Mucosa of descending colon (tissue), 3 donors: ENCODE data around the gene GCNT1. TPM values are rescaled to one million over a fixed set of nuclear protein-coding genes. Genes with fewer than 3 reads are reported as not detected.
"Not testable (repeated sequence)": the region's sequence is repeated elsewhere in the genome, so short reads cannot be mapped to it uniquely, and the experiment has no call there.

Experiments
- ATAC-seq: fragments of 200-7000 bp; cut with Tn5 transposase; one replicate; pipeline ENCODE4 v1.9.1; 2020; ENCODE audit warnings: mild to moderate bottlenecking, moderate library complexity
- DNase-seq, 3 donors: peaks; one replicate each; pipeline ENCODE4 v3.0.0-alpha.2; 2020
- H3K36me3 ChIP-seq: fragments of 200-600 bp; one replicate; pipeline ENCODE4 v1.8.0; 2021; ENCODE audit warnings: low read depth, mild to moderate bottlenecking
- H3K4me1 ChIP-seq: fragments of 200-600 bp; one replicate; pipeline ENCODE4 v1.8.0; 2021; ENCODE audit warnings: low read depth, mild to moderate bottlenecking
- H3K4me3 ChIP-seq: fragments of 200-600 bp; one replicate; pipeline ENCODE4 v1.8.0; 2021; ENCODE audit warnings: mild to moderate bottlenecking
- H3K9me3 ChIP-seq: fragments of 200-600 bp; one replicate; pipeline ENCODE4 v1.8.0; 2021; ENCODE audit warnings: mild to moderate bottlenecking
- intact Hi-C, 2 donors: fragments of 100-400 bp; cut with DNase I in 1 of 2; cut with micrococcal nuclease in 1 of 2; formaldehyde crosslinking; loops; one replicate each; pipeline versions ENCODE4 v1.11.0 to v1.11.1; 2022; cut with DNase I, micrococcal nuclease
- total RNA-seq, 3 donors: library from RNA; stranded (reverse); fragmentation: NEBNext Ultra II Directional in 2 of 3; extraction: Animal tissue kit (Norgen Biotek cat#: 25700) in 2 of 3; gene quantifications; one replicate each; pipeline versions ENCODE4 v1.2.1 to v1.2.4, GENCODE V29; 2021 to 2023
- TF ChIP-seq, protein P1 (sequence below): fragments of 200-600 bp; IDR thresholded peaks from one replicate; pipeline ENCODE4 v1.8.0; 2022; ENCODE audit warnings: antibody characterized with exemption, mild to moderate bottlenecking
- donor health status: DM: no; HTN: no; CAD: no; lungs with moderate emphysema.
- donor health status: DM: no; HTN: no; CAD: no.
- donor health status: DM: no; HTN: yes; CAD: no.

The GCNT1 gene
- total RNA-seq, 3 donors from 2014 or later: 16.4 to 38.1 (median 28.1) TPM

DNA sequence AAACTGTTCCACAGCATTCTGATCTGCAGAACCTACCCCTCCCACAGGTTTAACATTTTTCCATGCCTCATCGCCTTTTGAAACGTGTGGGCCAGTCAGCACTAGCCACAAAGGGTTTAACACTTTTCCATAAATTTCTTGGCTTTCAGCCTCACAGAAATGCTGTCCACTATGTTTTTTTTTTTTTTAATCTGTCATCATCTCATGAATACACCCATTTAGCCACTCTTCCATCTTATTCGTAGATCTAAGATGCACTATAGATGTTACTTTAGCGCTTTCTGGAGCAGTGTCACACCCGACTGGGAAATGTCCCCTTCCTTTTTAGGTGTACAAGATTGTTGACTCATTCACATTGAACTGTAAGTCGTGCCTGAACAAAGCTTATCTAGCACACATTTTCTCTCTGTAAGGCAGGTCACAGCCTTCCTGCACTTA is 62.3 kb downstream of the GCNT1 start:
- Histone ChIP-seq H3K4me3 (no peak overlapping the region), H3K4me1 (no peaks in the 10 kb centered on the region), H3K9me3 (no peaks in the 10 kb centered on the region), H3K36me3 (no peaks in the 10 kb centered on the region)
- ATAC-seq (no peak), DNase-seq (no peak)
- TF ChIP-seq, protein P1, sequence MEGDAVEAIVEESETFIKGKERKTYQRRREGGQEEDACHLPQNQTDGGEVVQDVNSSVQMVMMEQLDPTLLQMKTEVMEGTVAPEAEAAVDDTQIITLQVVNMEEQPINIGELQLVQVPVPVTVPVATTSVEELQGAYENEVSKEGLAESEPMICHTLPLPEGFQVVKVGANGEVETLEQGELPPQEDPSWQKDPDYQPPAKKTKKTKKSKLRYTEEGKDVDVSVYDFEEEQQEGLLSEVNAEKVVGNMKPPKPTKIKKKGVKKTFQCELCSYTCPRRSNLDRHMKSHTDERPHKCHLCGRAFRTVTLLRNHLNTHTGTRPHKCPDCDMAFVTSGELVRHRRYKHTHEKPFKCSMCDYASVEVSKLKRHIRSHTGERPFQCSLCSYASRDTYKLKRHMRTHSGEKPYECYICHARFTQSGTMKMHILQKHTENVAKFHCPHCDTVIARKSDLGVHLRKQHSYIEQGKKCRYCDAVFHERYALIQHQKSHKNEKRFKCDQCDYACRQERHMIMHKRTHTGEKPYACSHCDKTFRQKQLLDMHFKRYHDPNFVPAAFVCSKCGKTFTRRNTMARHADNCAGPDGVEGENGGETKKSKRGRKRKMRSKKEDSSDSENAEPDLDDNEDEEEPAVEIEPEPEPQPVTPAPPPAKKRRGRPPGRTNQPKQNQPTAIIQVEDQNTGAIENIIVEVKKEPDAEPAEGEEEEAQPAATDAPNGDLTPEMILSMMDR: no peak
- intact Hi-C loops: no loop called here

GRCh38 chr9:76521906-76522305 is 62.9 kb downstream of the GCNT1 start:
- intact Hi-C loops: no loop called here
- H3K4me3 ChIP-seq: no peak overlapping the region

DNA sequence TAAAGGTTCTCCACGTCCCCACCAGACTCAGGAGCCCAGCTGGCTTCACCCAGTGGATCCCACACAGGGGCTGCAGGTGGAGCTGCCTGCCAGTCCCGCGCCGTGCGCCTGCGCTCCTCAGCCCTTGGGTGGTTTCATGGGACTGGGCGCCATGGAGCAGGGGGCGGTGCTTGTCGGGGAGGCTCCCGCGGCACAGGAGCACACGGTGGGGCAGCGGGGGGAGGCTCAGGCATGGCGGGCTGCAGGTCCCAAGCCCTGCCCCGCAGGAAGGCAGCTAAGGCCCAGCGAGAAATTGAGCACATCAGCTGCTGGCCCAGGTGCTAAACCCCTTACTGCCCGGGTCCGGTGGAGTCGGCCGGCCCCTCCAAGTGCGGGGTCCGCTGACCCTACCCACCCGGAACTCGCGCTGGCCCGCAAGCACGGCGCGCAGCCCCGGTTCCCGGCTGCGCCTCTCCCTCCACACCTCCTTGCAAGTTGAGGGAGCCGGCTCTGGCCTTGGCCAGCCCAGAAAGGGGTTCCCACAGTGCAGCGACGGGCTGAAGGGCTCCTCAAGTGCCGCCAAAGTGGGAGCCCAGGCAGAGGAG is 64.7 kb downstream of the GCNT1 start:
- H3K4me3 ChIP-seq, H3K36me3 ChIP-seq, ATAC-seq, intact Hi-C loops, H3K9me3 ChIP-seq, H3K4me1 ChIP-seq: not testable (repeated sequence)
- DNase-seq: peak in 1 of 3 donors; percentile 41

More at GRCh38 chr9:76521906-76522305, 62.9 kb downstream of the GCNT1 start:
- Histone ChIP-seq H3K4me1 (no peaks in the 10 kb centered on the region), H3K9me3 (no peaks in the 10 kb centered on the region), H3K36me3 (no peaks in the 10 kb centered on the region)
- ATAC-seq: no peak
- no peak for DNase-seq
- TF ChIP-seq, protein P1: no peak

DNA sequence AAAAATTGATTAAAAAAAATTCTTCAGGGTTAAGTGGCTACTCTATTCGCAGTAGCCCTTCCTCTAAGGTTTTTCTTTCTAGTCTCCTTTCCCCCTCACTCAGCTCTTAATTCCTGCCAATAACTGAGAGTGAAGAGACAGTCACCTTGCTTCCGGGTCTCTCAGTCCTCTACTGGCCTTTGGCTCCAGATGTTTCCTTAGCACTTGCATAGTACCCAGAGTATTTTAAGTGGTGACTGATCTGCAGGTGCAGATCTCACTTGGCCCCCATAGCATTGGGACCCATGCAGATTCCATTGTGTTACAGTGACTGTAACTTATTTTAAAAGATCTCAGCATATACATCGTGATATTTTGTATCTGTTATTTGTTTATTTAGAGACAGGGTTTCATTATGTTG is 66.2 kb downstream of the GCNT1 start:
- Histone ChIP-seq H3K9me3 (no peaks in the 10 kb centered on the region), H3K4me1 (no peaks in the 10 kb centered on the region), H3K36me3 (no peaks in the 10 kb centered on the region), H3K4me3 (no peak overlapping the region)
- ATAC-seq: no peak
- intact Hi-C loops: no loop called here
- TF ChIP-seq, protein P1: no peak
- DNase-seq: no peak

DNA sequence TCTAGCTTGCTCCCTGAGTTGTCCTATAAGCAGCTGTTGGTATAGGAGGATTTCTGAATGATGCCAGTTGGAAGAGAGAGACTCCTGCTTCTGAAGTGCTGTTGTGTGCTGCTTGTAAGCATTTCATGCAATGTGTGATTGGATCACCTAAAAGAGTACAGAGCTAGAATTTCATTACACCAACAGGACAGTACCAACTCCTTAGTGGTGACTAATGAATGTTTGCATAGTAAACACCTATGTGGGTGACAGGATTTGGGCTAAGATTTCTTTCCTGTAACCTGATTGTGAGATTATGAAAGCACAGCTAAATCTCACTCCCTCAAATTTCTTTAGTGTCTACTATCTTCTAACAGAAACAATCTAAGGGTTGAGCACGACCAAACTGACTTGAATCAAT is 67.0 kb downstream of the GCNT1 start:
- intact Hi-C loops: no loop called here
- Histone ChIP-seq H3K4me1 (no peaks in the 10 kb centered on the region), H3K4me3 (no peak overlapping the region), H3K36me3 (no peaks in the 10 kb centered on the region), H3K9me3 (no peaks in the 10 kb centered on the region)
- DNase-seq (no peak), ATAC-seq (no peak)
- TF ChIP-seq, protein P1: no peak

GRCh38 chr9:76528056-76528455 is 69.1 kb downstream of the GCNT1 start:
- intact Hi-C loops: no loop called here
- TF ChIP-seq, protein P1: no peak
- no peaks in the 10 kb centered on the region for H3K36me3 ChIP-seq
- no peak for ATAC-seq
- no peak overlapping the region for H3K4me3 ChIP-seq
- DNase-seq: no peak
- no peaks in the 10 kb centered on the region for H3K9me3 ChIP-seq
- H3K4me1 ChIP-seq: no peaks in the 10 kb centered on the region
